ENCODE measurements around the gene ESR2.

The ESR2 gene

GRCh38 chr14:64293976-64294671, at the start of gene ESR2:
ESR2 (minus strand) TSS chr14:64294371; CDS start chr14:64282985, 11,386 bp downstream.
- Histone ChIP-seq H3K79me2 (ENCODE audit: control insufficient read depth, low read length) (peaks cover 10% of the 10 kb centered on the region), H3F3A (ENCODE audit: control insufficient read depth, insufficient read depth) (peaks cover 8% of the 10 kb centered on the region; the same call in 1 of the 2 replicates), H3K36me3 (ENCODE audit: control insufficient read depth, low read length) (no peaks in the 10 kb centered on the region), H3K4me3 (ENCODE audit: low read length) (peak within 1 kb of the TSS; percentile 71), H3K4me1 (ENCODE audit: control insufficient read depth, low read length) (peaks cover 50% of the 10 kb centered on the region), H4K20me1 (ENCODE audit: control insufficient read depth, insufficient read depth, low read depth, low read length) (no peaks in the 10 kb centered on the region), H3K27me3 (ENCODE audit: control insufficient read depth, low read length) (no peaks in the 10 kb centered on the region), H3K4me2 (ENCODE audit: low read length) (peak within 1 kb of the TSS; percentile 98), H3K27ac (ENCODE audit: low read depth, low read length) (peak within 1 kb of the TSS; percentile 24), H3K9me3 (ENCODE audit: control insufficient read depth, insufficient read depth, low read length) (no peaks in the 10 kb centered on the region), H3K9me2 (replicated peaks; ENCODE audit: control insufficient read depth, low read length) (no peaks in the 10 kb centered on the region)
- TF ChIP-seq CTCF (IDR thresholded peaks at IDR 0.05; ENCODE audit: low read depth, low read length, poor library complexity, severe bottlenecking) (peak; percentile 36), EZH2phosphoT487 (IDR thresholded peaks at IDR 0.05; ENCODE audit: borderline replicate concordance, low read length) (no peak)

DNA sequence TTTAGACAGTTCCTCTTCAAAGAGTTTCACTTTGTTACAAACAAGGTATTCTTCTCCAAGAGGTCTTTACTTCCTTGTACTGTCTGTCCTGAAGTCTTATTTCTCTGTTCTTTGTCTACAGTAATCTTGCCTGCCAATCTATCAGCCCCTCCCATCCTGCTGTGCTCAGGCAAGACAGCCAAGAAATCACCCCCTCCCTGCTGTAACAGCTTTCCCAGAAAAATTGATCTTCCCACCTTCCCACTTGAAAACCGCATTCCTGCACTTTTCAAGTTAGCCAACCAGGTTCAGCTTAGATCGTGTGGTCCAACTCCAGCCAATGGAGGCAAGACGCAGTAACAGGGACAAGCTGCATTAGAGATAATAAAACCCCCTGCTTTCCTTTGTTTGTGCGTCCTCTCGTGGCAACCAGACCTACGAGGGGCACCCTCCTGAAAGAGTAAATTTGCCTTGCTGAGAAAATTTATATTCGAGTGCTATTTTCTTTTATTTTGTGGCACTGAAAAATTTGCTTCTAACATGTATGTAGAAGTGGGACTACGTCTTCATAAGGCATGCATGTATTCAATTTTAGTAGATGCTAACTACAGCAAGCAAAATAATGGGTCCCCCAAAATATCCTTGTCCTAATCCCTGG, 46.5 kb upstream of the ESR2 start:
- TF ChIP-seq CTCF (IDR thresholded peaks at IDR 0.05; ENCODE audit: low read depth, low read length, poor library complexity, severe bottlenecking) (no peak), EZH2phosphoT487 (IDR thresholded peaks at IDR 0.05; ENCODE audit: borderline replicate concordance, low read length) (no peak)
- H3F3A ChIP-seq (ENCODE audit: control insufficient read depth, insufficient read depth), result no peaks in the 10 kb centered on the region
- no peak overlapping the region for H3K27ac ChIP-seq (ENCODE audit: low read depth, low read length)
- no peak overlapping the region for H3K4me2 ChIP-seq (ENCODE audit: low read length)
- H3K27me3 ChIP-seq (ENCODE audit: control insufficient read depth, low read length), result no peaks in the 10 kb centered on the region
- H3K79me2 ChIP-seq (ENCODE audit: control insufficient read depth, low read length), result peaks cover 20% of the 10 kb centered on the region
- H3K9me2 ChIP-seq (replicated peaks; ENCODE audit: control insufficient read depth, low read length), result no peaks in the 10 kb centered on the region
- peaks cover 10% of the 10 kb centered on the region for H3K9me3 ChIP-seq (ENCODE audit: control insufficient read depth, insufficient read depth, low read length)
- no peaks in the 10 kb centered on the region for H4K20me1 ChIP-seq (ENCODE audit: control insufficient read depth, insufficient read depth, low read depth, low read length)
- H3K4me3 ChIP-seq (ENCODE audit: low read length), result no peak overlapping the region
- peaks cover 9% of the 10 kb centered on the region for H3K36me3 ChIP-seq (ENCODE audit: control insufficient read depth, low read length)
- peaks cover 34% of the 10 kb centered on the region for H3K4me1 ChIP-seq (ENCODE audit: control insufficient read depth, low read length)

GRCh38 chr14:64338616-64339316, 44.6 kb upstream of the ESR2 start:
- TF ChIP-seq EZH2phosphoT487 (IDR thresholded peaks at IDR 0.05; ENCODE audit: borderline replicate concordance, low read length), result no peak
- no peak for TF ChIP-seq CTCF (IDR thresholded peaks at IDR 0.05; ENCODE audit: low read depth, low read length, poor library complexity, severe bottlenecking)
- peaks cover 9% of the 10 kb centered on the region for H3K36me3 ChIP-seq (ENCODE audit: control insufficient read depth, low read length)
- no peaks in the 10 kb centered on the region for H4K20me1 ChIP-seq (ENCODE audit: control insufficient read depth, insufficient read depth, low read depth, low read length)
- H3K27ac ChIP-seq (ENCODE audit: low read depth, low read length), result peak overlapping the region; percentile 90
- H3K27me3 ChIP-seq (ENCODE audit: control insufficient read depth, low read length), result no peaks in the 10 kb centered on the region
- H3F3A ChIP-seq (ENCODE audit: control insufficient read depth, insufficient read depth), result no peaks in the 10 kb centered on the region
- peak overlapping the region; percentile 95 for H3K4me2 ChIP-seq (ENCODE audit: low read length)
- H3K4me3 ChIP-seq (ENCODE audit: low read length), result peak overlapping the region; percentile 99
- peaks cover 10% of the 10 kb centered on the region for H3K9me3 ChIP-seq (ENCODE audit: control insufficient read depth, insufficient read depth, low read length)
- no peaks in the 10 kb centered on the region for H3K9me2 ChIP-seq (replicated peaks; ENCODE audit: control insufficient read depth, low read length)
- H3K79me2 ChIP-seq (ENCODE audit: control insufficient read depth, low read length), result peaks cover 20% of the 10 kb centered on the region
- peaks cover 30% of the 10 kb centered on the region for H3K4me1 ChIP-seq (ENCODE audit: control insufficient read depth, low read length)

Data from DOHH2 (cell line).